OCI-LY7 (cell line): ENCODE results near the gene RAB3D. TPM values are rescaled to one million over a fixed set of nuclear protein-coding genes. Genes with fewer than 3 reads are reported as not detected.

Experiments used
- BruUV-seq: library from RNA; stranded (reverse); fragments of 400-500 nt; replicated peaks from 2 replicates; lab custom pipeline; 2021; lab: Mats Ljungman, UMichigan
- CTCF ChIA-PET: fragments of 300-600 bp; sonication (Branson Sonifier 250); formaldehyde crosslinking; loops from one replicate; lab custom pipeline; 2022; ENCODE audit warnings: antibody characterized with exemption; ENCODE audit not compliant: unreplicated experiment; lab: Charles Lee
- POLR2A ChIA-PET: fragments of 300-600 bp; sonication (Branson Sonifier 250); formaldehyde crosslinking; loops from one replicate; lab custom pipeline; 2022; ENCODE audit warnings: antibody characterized with exemption; lab: Charles Lee
- DNase-seq: peaks from one replicate; pipeline ENCODE4 v3.0.0-alpha.2; 2015; ENCODE audit warnings: low spot score
- H2AFZ ChIP-seq: fragments of 200-600 bp; sonication (generic), shearing (Covaris generic); 2 replicates; pipeline ENCODE4 v1.6.1; 2014; ENCODE audit warnings: mild to moderate bottlenecking, antibody characterized with exemption, low read length, moderate library complexity
- H3K27ac ChIP-seq: fragments of 200-600 bp; sonication (generic); 2 replicates; pipeline ENCODE4 v1.5.1; 2014; ENCODE audit warnings: mixed run types, low read depth, mild to moderate bottlenecking, moderate library complexity, low read length, inconsistent platforms; ENCODE audit not compliant: poor library complexity, severe bottlenecking
- H3K36me3 ChIP-seq: fragments of 200-600 bp; sonication (generic); 2 replicates; pipeline ENCODE4 v1.6.1; 2014; ENCODE audit warnings: mild to moderate bottlenecking, antibody characterized with exemption, low read length, moderate library complexity, mixed read lengths; ENCODE audit not compliant: insufficient read depth
- H3K4me1 ChIP-seq: fragments of 200-600 bp; sonication (generic); 2 replicates; pipeline ENCODE4 v1.5.1; 2014; ENCODE audit warnings: mild to moderate bottlenecking, low read length; ENCODE audit not compliant: insufficient read depth, poor library complexity, severe bottlenecking
- H3K4me2 ChIP-seq: fragments of 200-600 bp; sonication (generic); 2 replicates; pipeline ENCODE4 v1.6.1; 2014; ENCODE audit warnings: mild to moderate bottlenecking, low read length
- H3K4me3 ChIP-seq: fragments of 200-600 bp; sonication (generic); 2 replicates; pipeline ENCODE4 v1.5.1; 2014; ENCODE audit warnings: mild to moderate bottlenecking, low read depth, low read length; ENCODE audit not compliant: poor library complexity, severe bottlenecking
- H3K79me2 ChIP-seq: fragments of 200-600 bp; sonication (generic); 2 replicates; pipeline ENCODE4 v1.6.1; 2016; ENCODE audit warnings: low read depth, mild to moderate bottlenecking, low read length, moderate library complexity, mixed read lengths; ENCODE audit not compliant: insufficient read depth
- H3K9me2 ChIP-seq: fragments of 200-600 bp; sonication (generic); 2 replicates; pipeline ENCODE4 v1.6.1; 2016; ENCODE audit warnings: mild to moderate bottlenecking, low read length, mixed read lengths; ENCODE audit not compliant: insufficient read depth
- H3K9me3 ChIP-seq: fragments of 200-600 bp; sonication (generic); 2 replicates; pipeline ENCODE4 v1.6.1; 2014; ENCODE audit warnings: mild to moderate bottlenecking, mixed run types, low read length, mixed read lengths
- H4K20me1 ChIP-seq: fragments of 200-600 bp; sonication (generic); 2 replicates; pipeline ENCODE4 v1.6.1; 2014; ENCODE audit warnings: mild to moderate bottlenecking, antibody characterized with exemption, low read length, moderate library complexity, mixed read lengths; ENCODE audit not compliant: insufficient read depth
- CTCF ChIP-seq: fragments of 200-600 bp; sonication (generic); conservative IDR thresholded peaks from 2 replicates; pipeline ENCODE4 v1.5.1; 2014; ENCODE audit warnings: mild to moderate bottlenecking, antibody characterized with exemption, low read length, moderate library complexity, mixed read lengths
- EZH2phosphoT487 ChIP-seq: fragments of 200-600 bp; sonication (generic); IDR thresholded peaks from 2 replicates; pipeline ENCODE4 v1.6.1; 2018; ENCODE audit warnings: low read depth, borderline replicate concordance, mild to moderate bottlenecking, mixed run types, antibody characterized with exemption, low read length, moderate library complexity, mixed read lengths
- intact Hi-C: fragments of 100-400 bp; cut with micrococcal nuclease; formaldehyde crosslinking; loops from one replicate; pipeline ENCODE4 v1.10.0; 2022; ENCODE audit not compliant: unreplicated experiment
- total RNA-seq, 2 experiments: library from RNA; depleted of rRNA in 1 of 2; stranded (reverse); fragments of >200 nt in 1 of 2; shearing (Covaris generic) in 1 of 2; gene quantifications; 2 replicates each; pipeline ENCODE4 v1.2.3, GENCODE V29; 2014 to 2022

RAB3D gene
- total RNA-seq, 2 experiments from 2014 or later = 1.9 to 8.4 TPM

DNA sequence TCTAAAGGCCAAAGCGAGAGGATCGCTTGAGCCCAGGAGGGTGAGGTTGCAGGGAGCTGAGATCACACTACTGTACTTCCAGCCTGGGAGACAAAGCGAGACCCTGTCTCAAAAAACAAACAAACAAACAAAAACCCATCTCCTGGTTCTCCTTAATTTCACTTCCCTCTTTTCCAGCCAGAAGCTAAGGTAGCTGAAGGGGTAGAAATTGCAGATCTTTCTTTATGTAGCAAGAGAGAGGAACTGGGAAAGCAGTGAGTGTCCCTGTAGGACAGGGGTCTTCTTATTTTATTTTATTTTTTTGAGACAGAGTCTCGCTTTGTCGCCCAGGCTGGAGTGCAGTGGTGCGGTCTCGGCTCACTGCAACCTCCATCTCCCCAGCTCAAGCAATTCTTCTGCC is 48.0 kb downstream of the RAB3D start:
- H3K9me2 ChIP-seq = no peaks in the 10 kb centered on the region

DNA sequence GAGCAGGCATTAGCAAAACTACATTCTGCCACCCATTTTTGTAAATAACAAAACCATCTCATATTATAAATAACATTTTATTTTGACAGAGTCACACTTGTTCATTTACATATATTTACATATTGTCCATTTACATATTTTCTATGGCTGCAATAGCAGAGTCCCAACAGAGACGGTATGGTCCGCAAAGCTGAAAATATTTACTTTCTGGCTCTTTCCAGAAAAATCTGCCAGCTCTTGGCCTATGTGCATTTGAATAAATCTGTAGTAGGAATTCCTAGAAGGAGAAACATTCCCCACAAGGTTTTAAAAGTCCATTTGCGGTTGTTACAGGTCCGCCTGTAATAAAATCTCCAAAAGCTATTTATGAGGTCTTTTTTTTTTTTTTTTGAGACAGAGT is 49.2 kb downstream of the RAB3D start:
- ChIA-PET POLR2A (interaction anchor here (0.8 kb wide), 1 partner anchor 76 kb away, joined by 3 read pairs; no protein-coding TSS in a partner anchor), CTCF (no interaction called here)
- no peak overlapping the region for H3K4me2 ChIP-seq
- no peaks in the 10 kb centered on the region for H4K20me1 ChIP-seq
- no peak overlapping the region for H3K27ac ChIP-seq
- H3K4me3 ChIP-seq = no peak overlapping the region
- no peaks in the 10 kb centered on the region for H3K9me3 ChIP-seq
- no peaks in the 10 kb centered on the region for H3K36me3 ChIP-seq
- peaks cover 21% of the 10 kb centered on the region for H3K4me1 ChIP-seq
- BruUV-seq = no TSS peak
- H3K79me2 ChIP-seq = no peaks in the 10 kb centered on the region
- no peaks in the 10 kb centered on the region for H3K9me2 ChIP-seq
- no peak for DNase-seq
- H2AFZ ChIP-seq = no peak overlapping the region
- TF ChIP-seq EZH2phosphoT487 (no peak), CTCF (no peak)
- intact Hi-C loops = loop anchor here (5.0 kb wide), 1 partner anchor 147 kb away; the partner anchor contains the start of genes ODAD3 and PRKCSH

More for the DNA sequence above, 48.0 kb downstream of the RAB3D start:
- Histone ChIP-seq H3K4me3 (no peak overlapping the region), H2AFZ (no peak overlapping the region), H3K79me2 (no peaks in the 10 kb centered on the region), H3K4me2 (no peak overlapping the region), H4K20me1 (no peaks in the 10 kb centered on the region), H3K9me3 (no peaks in the 10 kb centered on the region), H3K27ac (no peak overlapping the region), H3K36me3 (no peaks in the 10 kb centered on the region), H3K4me1 (peaks cover 21% of the 10 kb centered on the region)
- POLR2A ChIA-PET = interaction anchor here (1.1 kb wide), 1 partner anchor 161 kb away, joined by 5 read pairs; no protein-coding TSS in a partner anchor
- intact Hi-C loops = loop anchor here (5.0 kb wide), 1 partner anchor 146 kb away; the partner anchor contains the start of genes ODAD3 and PRKCSH
- TF ChIP-seq CTCF (no peak), EZH2phosphoT487 (no peak)
- no peak for DNase-seq
- CTCF ChIA-PET = no interaction called here
- no TSS peak for BruUV-seq

GRCh38 chr19:11288349-11288748 is 51.1 kb downstream of the RAB3D start:
- POLR2A ChIA-PET = no interaction called here
- Histone ChIP-seq H4K20me1 (no peaks in the 10 kb centered on the region), H2AFZ (no peak overlapping the region)

More at GRCh38 chr19:11288349-11288748, 51.1 kb downstream of the RAB3D start:
- Histone ChIP-seq H3K27ac (no peak overlapping the region), H3K79me2 (no peaks in the 10 kb centered on the region), H3K4me3 (no peak overlapping the region), H3K4me1 (peaks cover 14% of the 10 kb centered on the region), H3K36me3 (no peaks in the 10 kb centered on the region), H3K4me2 (no peak overlapping the region), H3K9me2 (no peaks in the 10 kb centered on the region), H3K9me3 (no peaks in the 10 kb centered on the region)
- CTCF ChIA-PET = no interaction called here
- TF ChIP-seq CTCF (peak; percentile 60), EZH2phosphoT487 (no peak)
- DNase-seq = no peak
- intact Hi-C loops = no loop called here
- BruUV-seq = no TSS peak
